ENCODE results near the gene RASL10A. TPM values are rescaled to one million over a fixed set of nuclear protein-coding genes. Genes with fewer than 3 reads are reported as not detected.

The RASL10A gene
- total RNA-seq, 1 experiment from 2014 or later, result 1.6 TPM

GRCh38 chr22:29288837-29289236 is 26.7 kb downstream of the RASL10A start:
- intact Hi-C loops (cut with micrococcal nuclease; ENCODE audit: unreplicated experiment), result no loop called here
- TF ChIP-seq CTCF (IDR thresholded peaks at IDR 0.05; ENCODE audit: unreplicated experiment), result no peak
- DNase-seq, result no peak
- peaks cover 90% of the 10 kb centered on the region for H3K36me3 Mint-ChIP-seq (ENCODE audit: insufficient read depth, unreplicated experiment)
- H3K27me3 Mint-ChIP-seq (ENCODE audit: unreplicated experiment), result no peaks in the 10 kb centered on the region
- CTCF ChIA-PET, result interaction anchor here (0.7 kb wide), 1 partner anchor 36 kb away, joined by 3 read pairs; no protein-coding TSS in a partner anchor
- H3K4me1 Mint-ChIP-seq (ENCODE audit: low read depth, unreplicated experiment), result no peaks in the 10 kb centered on the region
- H3K27ac Mint-ChIP-seq (ENCODE audit: unreplicated experiment), result no peak overlapping the region
- H3K9me3 Mint-ChIP-seq (ENCODE audit: low read depth, unreplicated experiment), result no peaks in the 10 kb centered on the region
- TSS peak; percentile 4 for BruUV-seq (replicated peaks)
- no peak overlapping the region for H3K4me3 Mint-ChIP-seq (ENCODE audit: low read depth, unreplicated experiment)

- no peak for TF ChIP-seq CTCF (IDR thresholded peaks at IDR 0.05; ENCODE audit: unreplicated experiment)
- Mint-ChIP-seq H3K4me1 (ENCODE audit: low read depth, unreplicated experiment) (peaks cover 1% of the 10 kb centered on the region), H3K27me3 (ENCODE audit: unreplicated experiment) (no peaks in the 10 kb centered on the region), H3K4me3 (ENCODE audit: low read depth, unreplicated experiment) (no peak overlapping the region), H3K9me3 (ENCODE audit: low read depth, unreplicated experiment) (no peaks in the 10 kb centered on the region), H3K36me3 (ENCODE audit: insufficient read depth, unreplicated experiment) (peaks cover 99% of the 10 kb centered on the region), H3K27ac (ENCODE audit: unreplicated experiment) (no peak overlapping the region)
- BruUV-seq (replicated peaks), result no TSS peak
- CTCF ChIA-PET, result interaction anchor here (0.7 kb wide), 1 partner anchor 37 kb away, joined by 4 read pairs; no protein-coding TSS in a partner anchor
- intact Hi-C loops (cut with micrococcal nuclease; ENCODE audit: unreplicated experiment), result no loop called here
- no peak for DNase-seq
Measured at GRCh38 chr22:29284196-29284595, 31.3 kb downstream of the RASL10A start.

- Mint-ChIP-seq H3K4me3 (ENCODE audit: low read depth, unreplicated experiment) (no peak overlapping the region), H3K27ac (ENCODE audit: unreplicated experiment) (no peak overlapping the region), H3K36me3 (ENCODE audit: insufficient read depth, unreplicated experiment) (peaks cover 95% of the 10 kb centered on the region), H3K27me3 (ENCODE audit: unreplicated experiment) (no peaks in the 10 kb centered on the region), H3K4me1 (ENCODE audit: low read depth, unreplicated experiment) (peaks cover 46% of the 10 kb centered on the region), H3K9me3 (ENCODE audit: low read depth, unreplicated experiment) (no peaks in the 10 kb centered on the region)
- DNase-seq, result no peak
- TF ChIP-seq CTCF (IDR thresholded peaks at IDR 0.05; ENCODE audit: unreplicated experiment), result no peak
- intact Hi-C loops (cut with micrococcal nuclease; ENCODE audit: unreplicated experiment), result no loop called here
- BruUV-seq (replicated peaks), result no TSS peak
- CTCF ChIA-PET, result no interaction called here
Measured at GRCh38 chr22:29277927-29278326, 37.6 kb downstream of the RASL10A start.

GRCh38 chr22:29275819-29276565 is 39.5 kb downstream of the RASL10A start:
- peaks cover 92% of the 10 kb centered on the region for H3K36me3 Mint-ChIP-seq (ENCODE audit: insufficient read depth, unreplicated experiment)
- no peak for DNase-seq
- intact Hi-C loops (cut with micrococcal nuclease; ENCODE audit: unreplicated experiment), result no loop called here
- H3K9me3 Mint-ChIP-seq (ENCODE audit: low read depth, unreplicated experiment), result no peaks in the 10 kb centered on the region
- H3K27ac Mint-ChIP-seq (ENCODE audit: unreplicated experiment), result peak overlapping the region; percentile 45
- TF ChIP-seq CTCF (IDR thresholded peaks at IDR 0.05; ENCODE audit: unreplicated experiment), result no peak
- no TSS peak for BruUV-seq (replicated peaks)
- CTCF ChIA-PET, result no interaction called here
- peaks cover 62% of the 10 kb centered on the region for H3K4me1 Mint-ChIP-seq (ENCODE audit: low read depth, unreplicated experiment)
- H3K4me3 Mint-ChIP-seq (ENCODE audit: low read depth, unreplicated experiment), result peak overlapping the region; percentile 49
- H3K27me3 Mint-ChIP-seq (ENCODE audit: unreplicated experiment), result no peaks in the 10 kb centered on the region
